GM12865 (cell line): ENCODE results near the gene NTRK3.

Experiments
- DNase-seq: peaks from one replicate; pipeline ENCODE4 v3.0.0; 2010; ENCODE audit warnings: low read depth
- H3K4me3 ChIP-seq: 2 replicates; pipeline ENCODE4 v1.5.1; 2011; ENCODE audit warnings: mild to moderate bottlenecking, low read depth, low read length, control low read depth
- CTCF ChIP-seq: IDR thresholded peaks from 2 replicates; pipeline ENCODE4 v1.5.1; 2011; ENCODE audit warnings: low read length, control low read depth, low read depth, inconsistent platforms; ENCODE audit not compliant: insufficient read depth; ENCODE audit errors: missing control alignments

NTRK3 gene

GRCh38 chr15:88132499-88132898 is 124.0 kb downstream of the NTRK3 start:
- TF ChIP-seq CTCF, result no peak
- DNase-seq, result no peak
- H3K4me3 ChIP-seq, result no peak overlapping the region

GRCh38 chr15:88131937-88132336 is 124.6 kb downstream of the NTRK3 start:
- no peak for TF ChIP-seq CTCF
- no peak for DNase-seq
- H3K4me3 ChIP-seq, result no peak overlapping the region

- no peak for TF ChIP-seq CTCF
- no peak overlapping the region for H3K4me3 ChIP-seq
- no peak for DNase-seq
Observed at GRCh38 chr15:88127432-88127790, 129.1 kb downstream of the NTRK3 start.

- TF ChIP-seq CTCF, result no peak
- H3K4me3 ChIP-seq, result no peak overlapping the region
- DNase-seq, result no peak
Observed at GRCh38 chr15:88126695-88127431, 129.7 kb downstream of the NTRK3 start.

- no peak for TF ChIP-seq CTCF
- no peak overlapping the region for H3K4me3 ChIP-seq
- DNase-seq, result no peak
Observed at GRCh38 chr15:88125576-88125975, 131.0 kb downstream of the NTRK3 start.

GRCh38 chr15:88124199-88124598 is 132.3 kb downstream of the NTRK3 start:
- no peak for DNase-seq
- no peak overlapping the region for H3K4me3 ChIP-seq
- no peak for TF ChIP-seq CTCF

GRCh38 chr15:88121968-88122530 is 134.5 kb downstream of the NTRK3 start:
- no peak for TF ChIP-seq CTCF
- H3K4me3 ChIP-seq, result no peak overlapping the region
- DNase-seq, result no peak
